ENCODE data around the gene C12orf76.

Gene C12orf76

GRCh38 chr12:109994401-109995175 is 53.7 kb downstream of the C12orf76 start:
- peak in 1 of 2 experiments; percentile 32 for DNase-seq (ENCODE audit: low read depth in 1 of 2, low spot score in 1 of 2)
- TF ChIP-seq SPI1 (IDR thresholded peaks at IDR 0.05; ENCODE audit: borderline replicate concordance, low read depth) (peak; percentile 95), GABPA (IDR thresholded peaks at IDR 0.05; ENCODE audit: low read depth) (no peak)
- Histone ChIP-seq H3K27ac (replicated peaks) (peak overlapping the region; percentile 100), H3K4me3 (replicated peaks; ENCODE audit: insufficient read depth, low read length) (peak overlapping the region; percentile 83), H3K27me3 (ENCODE audit: insufficient read depth, poor library complexity, severe bottlenecking) (no peaks in the 10 kb centered on the region)

- TF ChIP-seq GABPA (IDR thresholded peaks at IDR 0.05; ENCODE audit: low read depth), result no peak
- TF ChIP-seq, protein P1, sequence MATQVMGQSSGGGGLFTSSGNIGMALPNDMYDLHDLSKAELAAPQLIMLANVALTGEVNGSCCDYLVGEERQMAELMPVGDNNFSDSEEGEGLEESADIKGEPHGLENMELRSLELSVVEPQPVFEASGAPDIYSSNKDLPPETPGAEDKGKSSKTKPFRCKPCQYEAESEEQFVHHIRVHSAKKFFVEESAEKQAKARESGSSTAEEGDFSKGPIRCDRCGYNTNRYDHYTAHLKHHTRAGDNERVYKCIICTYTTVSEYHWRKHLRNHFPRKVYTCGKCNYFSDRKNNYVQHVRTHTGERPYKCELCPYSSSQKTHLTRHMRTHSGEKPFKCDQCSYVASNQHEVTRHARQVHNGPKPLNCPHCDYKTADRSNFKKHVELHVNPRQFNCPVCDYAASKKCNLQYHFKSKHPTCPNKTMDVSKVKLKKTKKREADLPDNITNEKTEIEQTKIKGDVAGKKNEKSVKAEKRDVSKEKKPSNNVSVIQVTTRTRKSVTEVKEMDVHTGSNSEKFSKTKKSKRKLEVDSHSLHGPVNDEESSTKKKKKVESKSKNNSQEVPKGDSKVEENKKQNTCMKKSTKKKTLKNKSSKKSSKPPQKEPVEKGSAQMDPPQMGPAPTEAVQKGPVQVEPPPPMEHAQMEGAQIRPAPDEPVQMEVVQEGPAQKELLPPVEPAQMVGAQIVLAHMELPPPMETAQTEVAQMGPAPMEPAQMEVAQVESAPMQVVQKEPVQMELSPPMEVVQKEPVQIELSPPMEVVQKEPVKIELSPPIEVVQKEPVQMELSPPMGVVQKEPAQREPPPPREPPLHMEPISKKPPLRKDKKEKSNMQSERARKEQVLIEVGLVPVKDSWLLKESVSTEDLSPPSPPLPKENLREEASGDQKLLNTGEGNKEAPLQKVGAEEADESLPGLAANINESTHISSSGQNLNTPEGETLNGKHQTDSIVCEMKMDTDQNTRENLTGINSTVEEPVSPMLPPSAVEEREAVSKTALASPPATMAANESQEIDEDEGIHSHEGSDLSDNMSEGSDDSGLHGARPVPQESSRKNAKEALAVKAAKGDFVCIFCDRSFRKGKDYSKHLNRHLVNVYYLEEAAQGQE (IDR thresholded peaks at IDR 0.05; ENCODE audit: insufficient replicate concordance, low read depth), result no peak
- TF ChIP-seq POLR2AphosphoS5 (IDR thresholded peaks at IDR 0.05; ENCODE audit: low read depth), result no peak
- TF ChIP-seq, protein P2, sequence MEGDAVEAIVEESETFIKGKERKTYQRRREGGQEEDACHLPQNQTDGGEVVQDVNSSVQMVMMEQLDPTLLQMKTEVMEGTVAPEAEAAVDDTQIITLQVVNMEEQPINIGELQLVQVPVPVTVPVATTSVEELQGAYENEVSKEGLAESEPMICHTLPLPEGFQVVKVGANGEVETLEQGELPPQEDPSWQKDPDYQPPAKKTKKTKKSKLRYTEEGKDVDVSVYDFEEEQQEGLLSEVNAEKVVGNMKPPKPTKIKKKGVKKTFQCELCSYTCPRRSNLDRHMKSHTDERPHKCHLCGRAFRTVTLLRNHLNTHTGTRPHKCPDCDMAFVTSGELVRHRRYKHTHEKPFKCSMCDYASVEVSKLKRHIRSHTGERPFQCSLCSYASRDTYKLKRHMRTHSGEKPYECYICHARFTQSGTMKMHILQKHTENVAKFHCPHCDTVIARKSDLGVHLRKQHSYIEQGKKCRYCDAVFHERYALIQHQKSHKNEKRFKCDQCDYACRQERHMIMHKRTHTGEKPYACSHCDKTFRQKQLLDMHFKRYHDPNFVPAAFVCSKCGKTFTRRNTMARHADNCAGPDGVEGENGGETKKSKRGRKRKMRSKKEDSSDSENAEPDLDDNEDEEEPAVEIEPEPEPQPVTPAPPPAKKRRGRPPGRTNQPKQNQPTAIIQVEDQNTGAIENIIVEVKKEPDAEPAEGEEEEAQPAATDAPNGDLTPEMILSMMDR (IDR thresholded peaks at IDR 0.05; ENCODE audit: insufficient read depth, low read length), result no peak
- TF ChIP-seq SPI1 (IDR thresholded peaks at IDR 0.05; ENCODE audit: borderline replicate concordance, low read depth), result no peak
- no peak overlapping the region for H3K4me3 ChIP-seq (replicated peaks; ENCODE audit: insufficient read depth, low read length)
- DNase-seq (ENCODE audit: low read depth in 1 of 2, low spot score in 1 of 2), result no peak
- H3K27me3 ChIP-seq (ENCODE audit: insufficient read depth, poor library complexity, severe bottlenecking), result no peaks in the 10 kb centered on the region
- peak overlapping the region; percentile 3; the same call in 1 of the 2 replicates for H3K27ac ChIP-seq (replicated peaks)
Measured at GRCh38 chr12:109993091-109993490, 55.2 kb downstream of the C12orf76 start.

- Histone ChIP-seq H3K27me3 (ENCODE audit: insufficient read depth, poor library complexity, severe bottlenecking) (no peaks in the 10 kb centered on the region), H3K4me3 (replicated peaks; ENCODE audit: insufficient read depth, low read length) (no peak overlapping the region), H3K27ac (replicated peaks) (no peak overlapping the region)
- TF ChIP-seq, protein P1 (IDR thresholded peaks at IDR 0.05; ENCODE audit: insufficient replicate concordance, low read depth), result no peak
- DNase-seq (ENCODE audit: low read depth in 1 of 2, low spot score in 1 of 2), result no peak
Measured at GRCh38 chr12:109991586-109991985, 56.7 kb downstream of the C12orf76 start.
